HG03025 (cell line): ENCODE data around the gene ZNF827.

Experiments
- ATAC-seq: cut with Tn5 transposase; IDR thresholded peaks from one replicate; pipeline ENCODE4 v1.9.1; 2021; ENCODE audit warnings: mild to moderate bottlenecking, moderate library complexity; ENCODE audit not compliant: unreplicated experiment, low FRiP score

Gene ZNF827, protein sequence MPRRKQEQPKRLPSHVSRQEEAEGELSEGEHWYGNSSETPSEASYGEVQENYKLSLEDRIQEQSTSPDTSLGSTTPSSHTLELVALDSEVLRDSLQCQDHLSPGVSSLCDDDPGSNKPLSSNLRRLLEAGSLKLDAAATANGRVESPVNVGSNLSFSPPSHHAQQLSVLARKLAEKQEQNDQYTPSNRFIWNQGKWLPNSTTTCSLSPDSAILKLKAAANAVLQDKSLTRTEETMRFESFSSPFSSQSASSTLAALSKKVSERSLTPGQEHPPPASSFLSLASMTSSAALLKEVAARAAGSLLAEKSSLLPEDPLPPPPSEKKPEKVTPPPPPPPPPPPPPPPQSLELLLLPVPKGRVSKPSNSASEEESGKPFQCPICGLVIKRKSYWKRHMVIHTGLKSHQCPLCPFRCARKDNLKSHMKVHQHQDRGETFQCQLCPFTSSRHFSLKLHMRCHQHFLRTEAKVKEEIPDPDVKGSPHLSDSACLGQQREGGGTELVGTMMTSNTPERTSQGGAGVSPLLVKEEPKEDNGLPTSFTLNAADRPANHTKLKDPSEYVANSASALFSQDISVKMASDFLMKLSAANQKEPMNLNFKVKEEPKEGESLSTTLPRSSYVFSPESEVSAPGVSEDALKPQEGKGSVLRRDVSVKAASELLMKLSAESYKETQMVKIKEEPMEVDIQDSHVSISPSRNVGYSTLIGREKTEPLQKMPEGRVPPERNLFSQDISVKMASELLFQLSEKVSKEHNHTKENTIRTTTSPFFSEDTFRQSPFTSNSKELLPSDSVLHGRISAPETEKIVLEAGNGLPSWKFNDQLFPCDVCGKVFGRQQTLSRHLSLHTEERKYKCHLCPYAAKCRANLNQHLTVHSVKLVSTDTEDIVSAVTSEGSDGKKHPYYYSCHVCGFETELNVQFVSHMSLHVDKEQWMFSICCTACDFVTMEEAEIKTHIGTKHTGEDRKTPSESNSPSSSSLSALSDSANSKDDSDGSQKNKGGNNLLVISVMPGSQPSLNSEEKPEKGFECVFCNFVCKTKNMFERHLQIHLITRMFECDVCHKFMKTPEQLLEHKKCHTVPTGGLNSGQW

DNA sequence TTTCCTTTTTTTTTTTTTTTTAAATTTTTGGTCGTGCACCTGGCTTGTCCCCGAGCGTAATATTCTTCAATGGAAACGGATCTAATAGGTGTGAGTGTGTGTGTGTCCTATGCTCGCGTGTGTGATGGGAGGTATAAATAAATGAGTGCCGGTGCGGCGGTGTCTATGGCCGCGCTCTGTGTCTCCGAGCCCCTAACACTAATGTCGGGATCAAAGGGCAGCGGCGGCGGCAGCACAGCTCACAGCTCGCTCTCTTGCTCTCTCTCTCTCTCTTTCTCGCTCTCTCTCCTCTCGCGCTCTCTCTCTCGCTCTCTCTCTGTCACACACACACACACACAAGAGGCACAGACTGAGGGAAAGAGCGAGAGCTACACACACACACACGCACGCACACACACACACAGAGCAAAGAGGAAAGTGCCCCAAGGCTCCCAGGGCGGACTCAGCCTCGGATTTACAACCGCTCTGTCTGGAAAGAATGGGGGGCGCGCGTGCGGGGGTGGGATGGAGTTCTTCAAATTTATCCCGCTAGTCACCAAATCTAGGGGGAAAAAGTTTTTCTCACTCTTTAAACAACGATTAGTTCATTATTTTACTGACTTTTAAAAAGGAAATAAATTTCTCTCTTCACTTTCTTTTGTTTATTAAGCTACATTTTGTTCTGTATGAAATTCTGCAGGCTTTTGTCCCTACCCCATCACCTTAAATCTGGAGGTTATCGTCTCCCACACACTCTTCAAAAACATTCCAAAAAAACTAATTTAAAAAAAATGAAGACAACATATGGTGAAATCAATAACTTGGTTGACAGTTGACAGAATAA is at the start of gene ZNF827:
ZNF827 (minus strand) TSS at position 206 of the 823 bp plus-strand sequence. CDS start 416 bp downstream, outside the sequence.
- peak; percentile 38 for ATAC-seq

GRCh38 chr4:145984563-145984962 is 45.9 kb upstream of the ZNF827 start:
- ATAC-seq, result no peak

GRCh38 chr4:145982791-145983190 is 44.2 kb upstream of the ZNF827 start:
- ATAC-seq, result no peak

DNA sequence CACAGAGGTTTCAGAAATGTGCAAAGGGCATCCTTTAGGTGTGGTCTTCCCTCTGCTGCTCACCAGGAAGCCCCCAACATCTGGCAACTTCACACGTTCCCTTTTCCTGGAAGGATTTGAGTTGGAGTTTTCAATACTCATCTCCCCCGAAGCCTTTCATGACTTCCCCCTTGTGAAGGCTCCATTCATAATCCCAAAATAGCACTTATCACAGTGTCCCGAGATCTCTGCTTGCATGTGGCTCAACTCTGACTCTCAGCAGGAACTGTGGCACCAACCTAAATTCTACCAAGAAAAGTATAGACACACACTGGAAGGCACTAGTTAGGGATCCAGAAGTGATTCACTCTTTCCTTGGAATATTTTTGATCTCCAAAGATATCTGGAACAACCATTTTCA is 40.5 kb upstream of the ZNF827 start:
- no peak for ATAC-seq

DNA sequence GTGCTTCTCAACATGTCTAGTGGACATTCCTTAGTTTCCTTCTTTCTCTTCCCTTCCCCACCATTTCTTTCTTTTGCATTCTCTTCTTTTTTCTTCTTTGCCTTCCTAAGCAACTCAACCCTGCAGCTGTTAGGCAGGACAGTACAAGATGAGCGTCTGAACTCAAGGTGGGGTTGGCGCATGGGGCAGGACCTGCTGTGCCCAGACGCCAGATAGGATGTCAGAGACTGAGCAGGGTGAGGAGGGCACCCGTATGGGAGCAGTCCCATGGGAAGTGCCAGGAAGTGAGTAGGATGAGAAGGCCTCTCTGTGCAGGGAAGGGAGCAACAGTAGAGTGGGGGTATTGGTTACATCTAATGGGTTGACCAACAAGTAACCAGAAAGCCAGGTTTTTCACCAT is 38.1 kb upstream of the ZNF827 start:
- ATAC-seq, result no peak

- ATAC-seq, result no peak
These were observed 21.4 kb upstream of the ZNF827 start for GRCh38 chr4:145960012-145960411.

DNA sequence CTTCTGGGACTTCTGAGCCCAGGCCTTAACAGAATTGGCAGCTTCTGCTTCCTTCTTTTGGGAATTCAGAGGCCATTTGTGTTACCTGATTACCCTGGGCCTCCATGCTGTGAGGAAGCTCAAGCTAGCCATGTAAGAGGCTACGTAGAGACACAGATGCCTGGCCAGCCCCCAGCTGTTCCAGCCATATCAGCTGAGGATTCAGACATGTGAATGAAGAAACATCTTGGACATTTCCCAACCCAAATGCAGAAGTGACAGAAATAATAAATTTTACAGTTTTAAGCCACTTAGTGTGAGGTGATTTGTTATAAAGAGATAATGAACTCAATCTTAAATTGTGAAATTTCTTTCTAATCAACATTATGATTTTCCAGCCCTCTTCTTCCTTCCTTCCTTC is 18.7 kb upstream of the ZNF827 start:
- no peak for ATAC-seq

DNA sequence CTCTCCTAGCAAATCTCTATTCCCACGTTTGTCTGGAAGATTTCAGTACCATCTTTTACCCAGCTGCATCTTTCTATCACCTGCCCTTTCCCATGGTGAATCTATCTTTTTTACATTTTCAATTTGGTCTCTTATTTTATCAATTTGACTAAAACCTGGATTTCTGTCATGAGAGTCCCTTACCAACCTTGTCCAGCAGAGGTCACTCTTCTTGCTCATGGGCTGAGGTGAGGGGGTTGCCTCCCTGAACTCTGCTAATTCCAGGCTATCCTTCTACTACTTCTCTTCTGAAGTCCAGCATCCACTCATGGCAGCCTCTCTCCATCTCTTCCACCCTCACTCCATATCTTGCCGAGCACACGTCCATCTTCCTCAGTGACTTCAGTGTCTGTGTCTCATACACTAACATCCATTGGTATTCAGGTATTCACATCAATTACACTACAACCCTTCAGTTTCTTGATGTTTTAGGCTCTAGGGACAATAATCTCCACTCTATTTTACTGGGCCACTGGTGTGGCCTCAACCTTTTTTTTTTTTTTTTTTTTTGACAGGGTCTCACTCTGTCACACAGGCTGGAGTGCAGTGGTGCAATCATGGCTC is 17.8 kb upstream of the ZNF827 start:
- no peak for ATAC-seq

GRCh38 chr4:145954924-145955339 is 16.3 kb upstream of the ZNF827 start:
- ATAC-seq, result no peak

DNA sequence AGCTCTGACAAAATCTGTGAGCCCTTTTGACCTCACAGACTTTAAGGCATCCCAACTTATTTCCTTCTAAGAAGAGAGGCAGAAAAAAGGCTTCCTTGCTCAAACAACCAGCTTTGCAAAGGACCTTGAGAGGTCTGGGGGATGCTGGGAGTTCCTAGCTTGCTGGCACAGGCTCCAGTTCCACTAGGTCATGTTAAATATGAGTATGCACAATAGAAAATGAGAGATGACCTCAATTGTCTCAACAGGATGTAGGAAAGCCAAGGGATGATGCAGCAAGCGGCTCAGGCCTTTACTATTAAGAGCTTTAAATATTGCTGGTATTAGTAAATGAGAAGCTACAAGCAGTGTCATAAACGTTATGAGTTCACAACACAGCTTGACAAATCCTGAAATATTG is 13.3 kb upstream of the ZNF827 start:
- ATAC-seq, result no peak

- ATAC-seq, result no peak
These were observed 7.0 kb upstream of the ZNF827 start for GRCh38 chr4:145945431-145946155.

GRCh38 chr4:145944886-145945285 is 6.3 kb upstream of the ZNF827 start:
- ATAC-seq, result no peak

GRCh38 chr4:145939856-145940255 is 1.2 kb upstream of the ZNF827 start:
- no peak for ATAC-seq

- no peak for ATAC-seq
These were observed 773 bp upstream of the ZNF827 start for GRCh38 chr4:145939441-145939750.

GRCh38 chr4:145937971-145938611 is 532 bp downstream of the ZNF827 start:
- peak; percentile 12 for ATAC-seq

DNA sequence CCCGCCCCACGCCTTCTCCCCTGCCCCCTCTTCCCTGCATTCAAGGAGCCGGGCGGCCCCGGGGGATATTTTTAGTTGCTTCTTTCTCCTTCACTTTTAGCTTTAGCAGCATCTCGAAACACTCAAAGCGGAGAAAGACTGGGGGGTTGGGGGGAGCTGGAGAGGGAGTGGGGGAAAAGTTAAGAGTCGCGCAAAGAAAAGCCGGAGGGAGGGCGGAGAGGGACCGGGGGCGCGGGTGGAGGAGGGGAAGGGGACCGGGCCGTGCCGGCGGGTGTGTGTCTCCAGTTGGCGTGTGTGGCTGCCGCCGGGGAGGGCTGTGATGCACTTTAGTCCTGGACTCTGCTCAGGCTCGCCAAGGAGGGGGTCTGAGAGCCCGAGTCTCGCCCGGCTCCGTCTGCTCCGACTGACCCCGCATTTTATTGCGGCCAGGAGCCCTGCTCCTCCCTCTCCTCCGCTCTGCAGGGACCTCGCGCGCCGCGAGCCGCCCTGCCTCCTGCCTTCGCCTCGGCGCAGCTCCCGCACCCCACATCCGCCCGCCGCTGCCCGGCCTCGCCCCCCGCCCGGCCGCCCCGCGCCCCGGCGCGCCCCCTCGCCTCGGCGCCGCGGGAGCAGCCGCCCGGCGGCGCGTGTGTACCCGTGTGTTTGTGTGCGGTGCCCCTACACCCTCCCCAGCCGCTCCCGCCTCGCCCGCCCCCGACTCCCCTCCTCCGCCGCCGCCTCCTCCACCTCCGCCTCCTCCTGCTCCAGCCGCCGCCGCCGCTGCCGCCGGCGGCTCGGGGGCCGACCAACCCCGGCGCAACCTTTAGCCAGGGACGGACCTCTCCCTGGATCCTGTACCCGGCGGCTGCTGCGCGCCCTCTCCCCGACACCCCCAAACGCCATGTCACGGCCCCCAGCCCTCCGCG is 1.4 kb downstream of the ZNF827 start:
- no peak for ATAC-seq

DNA sequence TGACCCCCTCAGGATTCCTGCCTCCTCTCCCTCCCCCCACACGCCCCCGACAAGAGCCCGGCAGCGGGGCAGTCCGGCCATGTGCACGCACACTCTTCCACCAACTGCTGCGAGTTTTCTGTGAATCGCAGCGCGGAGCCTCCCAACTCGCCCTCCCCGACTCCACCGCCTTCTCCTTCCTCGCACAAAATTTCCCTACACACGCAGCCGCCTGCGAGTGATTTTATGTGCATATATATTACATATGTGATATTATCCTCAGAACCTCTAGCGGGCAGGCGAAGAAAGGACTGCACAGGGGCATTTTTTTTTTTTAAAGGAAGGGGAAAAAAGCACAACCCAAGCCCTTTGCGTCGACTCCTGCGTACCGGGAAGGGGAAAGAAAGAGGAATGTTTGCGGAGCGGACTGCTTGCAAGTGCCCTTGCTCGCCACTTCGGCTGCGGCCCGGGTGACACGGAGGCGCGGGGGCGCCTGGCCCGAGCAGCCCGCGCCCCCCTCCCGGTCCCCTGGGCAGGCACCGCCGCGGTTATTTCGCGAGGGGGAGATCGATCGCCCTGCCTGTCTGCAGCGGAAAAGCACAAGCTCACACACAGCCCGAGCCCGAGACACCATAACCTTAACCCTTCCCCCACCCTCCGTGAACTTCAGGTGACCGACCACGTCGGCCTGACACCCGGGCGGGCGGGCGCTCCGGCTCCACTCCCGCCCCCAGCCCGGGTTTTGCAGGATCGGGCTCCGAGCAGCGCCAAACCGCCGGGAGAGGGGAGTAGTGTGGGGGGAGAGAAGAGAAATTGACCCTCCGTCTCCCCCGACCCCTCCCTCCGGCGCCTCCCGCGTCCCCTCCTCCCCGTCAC is 2.3 kb downstream of the ZNF827 start:
- ATAC-seq, result peak; percentile 43
